ENCODE measurements around the gene FXYD1. TPM values are rescaled to one million over a fixed set of nuclear protein-coding genes. Genes with fewer than 3 reads are reported as not detected.
"Not testable (repeated sequence)": the region's sequence is repeated elsewhere in the genome, so short reads cannot be mapped to it uniquely, and the experiment has no call there.

Gene FXYD1
- total RNA-seq, 1 donor from 2014 or later: not detected

- DNase-seq (ENCODE audit: low read depth in 2 of 2): no peak
Observed at GRCh38 chr19:35141837-35142605, 3.4 kb downstream of the FXYD1 start.

- peak in 1 of 2 donors; percentile 50 for DNase-seq (ENCODE audit: low read depth in 2 of 2)
Observed at GRCh38 chr19:35142606-35143230, 4.1 kb downstream of the FXYD1 start.

DNA sequence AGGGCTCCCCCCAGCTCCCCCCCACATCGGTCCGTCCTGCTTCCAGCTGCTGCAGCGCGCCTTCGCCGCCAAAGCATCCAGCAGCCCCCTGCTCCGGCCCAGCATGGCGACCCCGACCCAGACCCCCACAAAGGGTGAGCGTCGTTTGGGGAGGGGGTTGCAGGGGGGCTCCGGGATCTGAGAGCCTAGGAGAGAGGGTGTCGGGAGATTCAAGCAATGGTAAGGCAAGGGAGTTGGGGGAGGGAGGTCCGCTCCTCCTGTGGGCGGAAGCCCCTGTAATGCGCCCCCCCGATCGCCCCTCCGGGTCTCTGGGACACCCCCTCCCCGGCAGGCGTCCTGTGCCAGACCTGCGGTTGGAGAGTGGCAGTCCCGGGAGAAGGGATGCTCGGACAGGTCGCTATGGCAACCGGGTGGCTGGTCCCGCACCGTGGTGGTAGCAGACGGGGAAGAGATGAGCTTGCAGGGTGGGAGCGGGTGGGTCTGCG is 4.6 kb downstream of the FXYD1 start, which contains the start of gene FXYD7:
FXYD7 (plus strand) TSS at position 25 of the 485 bp plus-strand sequence; CDS start at position 104, 79 bp downstream.
- DNase-seq (ENCODE audit: low read depth in 2 of 2): no peak

- no peak for DNase-seq (ENCODE audit: low read depth in 2 of 2)
Observed at GRCh38 chr19:35143818-35144217, 5.2 kb downstream of the FXYD1 start.

GRCh38 chr19:35144259-35144599 is 5.6 kb downstream of the FXYD1 start:
- no peak for DNase-seq (ENCODE audit: low read depth in 2 of 2)

- no peak for DNase-seq (ENCODE audit: low read depth in 2 of 2)
Observed at GRCh38 chr19:35144600-35145436, 6.2 kb downstream of the FXYD1 start.

GRCh38 chr19:35146746-35147459 is 8.3 kb downstream of the FXYD1 start:
- DNase-seq (ENCODE audit: low read depth in 2 of 2): no peak

DNA sequence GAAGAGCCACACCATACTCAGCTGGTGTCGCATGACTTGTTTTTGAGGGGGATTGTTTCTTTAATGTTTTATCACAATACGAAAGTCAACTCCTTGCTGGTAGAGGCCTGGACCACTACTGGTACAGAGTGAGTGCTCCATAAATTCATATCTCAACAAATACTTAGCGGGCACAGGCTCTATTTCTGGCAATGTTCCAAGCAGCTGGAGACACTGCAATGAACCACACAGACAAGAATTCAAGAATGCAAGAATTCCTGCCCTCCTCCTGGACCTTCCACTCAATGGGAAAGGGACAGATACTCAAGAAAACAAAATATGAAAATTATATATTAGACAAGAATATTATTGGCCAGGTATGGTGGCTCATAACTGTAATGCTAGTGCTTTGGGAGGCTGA is 10.8 kb downstream of the FXYD1 start:
- DNase-seq (ENCODE audit: low read depth in 2 of 2): no peak

DNA sequence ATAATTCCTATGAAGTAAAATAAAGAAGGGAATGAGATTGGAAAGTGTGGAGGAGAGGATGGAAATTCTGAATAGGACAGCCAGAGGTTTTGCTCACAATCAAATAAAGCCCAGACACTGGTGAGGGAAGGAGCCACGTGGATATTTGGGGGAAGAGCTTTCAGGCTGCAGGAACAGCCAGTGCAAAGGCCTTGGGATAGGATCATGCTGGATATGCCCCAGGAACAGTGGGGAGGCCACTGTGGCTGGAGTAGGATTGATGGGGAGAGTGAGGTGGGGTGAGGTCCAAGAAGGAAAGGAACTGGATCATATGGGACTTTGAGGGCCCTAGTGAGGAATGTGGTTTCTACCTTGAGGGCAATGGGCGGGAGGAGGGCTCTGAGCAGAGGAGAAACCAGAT is 11.8 kb downstream of the FXYD1 start:
- DNase-seq (ENCODE audit: low read depth in 2 of 2): no peak

- DNase-seq (ENCODE audit: low read depth in 2 of 2): no peak
Observed at GRCh38 chr19:35151273-35152065, 12.8 kb downstream of the FXYD1 start.

GRCh38 chr19:35153129-35153522 is 14.5 kb downstream of the FXYD1 start:
- not testable (repeated sequence) for DNase-seq (ENCODE audit: low read depth in 2 of 2)

GRCh38 chr19:35153701-35154524 is 15.3 kb downstream of the FXYD1 start:
- peak in 1 of 2 donors; percentile 51 for DNase-seq (ENCODE audit: low read depth in 2 of 2)

GRCh38 chr19:35154525-35155406 is 16.1 kb downstream of the FXYD1 start, which contains the start of gene FXYD5:
TSS of gene FXYD5 (plus strand) at chr19:35154735. CDS start at chr19:35155551, 816 bp downstream.
- peak; percentile 22 to 77 for DNase-seq (ENCODE audit: low read depth in 2 of 2)

- DNase-seq (ENCODE audit: low read depth in 2 of 2): no peak
Observed at GRCh38 chr19:35155441-35155840, 16.8 kb downstream of the FXYD1 start.

DNA sequence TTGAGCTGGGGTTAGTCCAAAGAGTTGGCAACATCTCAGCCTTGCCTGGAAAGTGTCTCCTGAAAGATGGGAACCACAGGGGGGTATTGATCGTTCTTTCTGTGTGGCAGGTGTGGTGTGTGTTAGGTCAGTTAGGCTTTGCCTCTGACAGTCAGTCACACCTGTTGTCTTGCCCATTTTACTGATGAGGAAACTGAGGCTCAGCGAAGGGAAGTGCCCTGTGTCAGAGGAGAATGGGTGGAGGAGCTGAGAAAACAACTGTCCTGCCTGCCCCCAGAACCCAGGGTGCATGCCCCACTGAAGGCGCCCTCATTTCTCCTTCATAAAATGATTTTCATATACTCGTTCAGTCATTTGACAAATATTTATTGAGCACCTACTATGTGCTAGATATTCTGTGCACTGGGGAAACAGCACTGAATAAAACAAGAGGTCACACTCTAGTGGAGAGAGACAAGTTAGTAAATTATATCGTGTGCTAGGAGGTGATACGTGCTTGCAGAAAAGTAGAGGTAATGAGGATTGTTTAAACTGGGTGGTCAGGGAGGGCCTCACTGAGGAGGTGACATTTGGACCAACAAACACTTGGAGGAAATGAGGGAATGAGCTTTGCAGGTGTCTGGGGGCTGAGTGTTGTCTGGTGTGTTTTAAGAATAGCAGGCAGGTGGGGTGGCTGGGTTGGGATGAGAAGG is 17.5 kb downstream of the FXYD1 start:
- DNase-seq (ENCODE audit: low read depth in 2 of 2): no peak

- DNase-seq (ENCODE audit: low read depth in 2 of 2): no peak
Observed at GRCh38 chr19:35156673-35157014, 18.0 kb downstream of the FXYD1 start.

- DNase-seq (ENCODE audit: low read depth in 2 of 2): no peak
Observed at GRCh38 chr19:35157431-35157830, 18.8 kb downstream of the FXYD1 start.

GRCh38 chr19:35159606-35160005 is 21.0 kb downstream of the FXYD1 start:
- no peak for DNase-seq (ENCODE audit: low read depth in 2 of 2)

Measured in dermis microvascular lymphatic vessel endothelial cell (primary cell).